ENCODE measurements around the gene ANKRD13B. TPM values are rescaled to one million over a fixed set of nuclear protein-coding genes. Genes with fewer than 3 reads are reported as not detected.

The ANKRD13B gene
- total RNA-seq, 1 experiment from 2014 or later, result 45.5 TPM

GRCh38 chr17:29617125-29617480 is 24.2 kb downstream of the ANKRD13B start (continued):
- peak; percentile 49 for TF ChIP-seq CTCF (IDR thresholded peaks at IDR 0.05)
- no peak for TF ChIP-seq CREB1 (CRISPR knock-in tag; IDR thresholded peaks at IDR 0.05)
- no peak for TF ChIP-seq SMAD3 (CRISPR knock-in tag; IDR thresholded peaks at IDR 0.05; ENCODE audit: borderline replicate concordance)
- TF ChIP-seq ZBTB21 (CRISPR knock-in tag; IDR thresholded peaks at IDR 0.05; ENCODE audit: borderline replicate concordance), result no peak
- TF ChIP-seq MAX (CRISPR knock-in tag; IDR thresholded peaks at IDR 0.05), result peak; percentile 78; the same call in 1 of the 2 replicates
- TF ChIP-seq RELA (CRISPR knock-in tag; IDR thresholded peaks at IDR 0.05; ENCODE audit: borderline replicate concordance), result no peak
- TF ChIP-seq TEAD1 (CRISPR knock-in tag; IDR thresholded peaks at IDR 0.05), result 0 out of 2 replicates have a peak, but pooled peaks have one; percentile 37
- TF ChIP-seq CDX4 (CRISPR knock-in tag; IDR thresholded peaks at IDR 0.05; ENCODE audit: borderline replicate concordance), result no peak
- 0 out of 2 replicates have a peak, but pooled peaks have one; percentile 11 for TF ChIP-seq EMX1 (CRISPR knock-in tag; IDR thresholded peaks at IDR 0.05)

GRCh38 chr17:29617481-29618271 is 24.7 kb downstream of the ANKRD13B start:
- peak; percentile 91 for DNase-seq (ENCODE audit: low spot score)
- Mint-ChIP-seq H3K27me3 (ENCODE audit: low read depth) (peaks cover 83% of the 10 kb centered on the region), H3K9me3 (no peaks in the 10 kb centered on the region), H3K4me1 (peaks cover 54% of the 10 kb centered on the region), H3K36me3 (no peaks in the 10 kb centered on the region), H3K27ac (no peak overlapping the region), H3K4me3 (peak overlapping the region; percentile 80)
- POLR2A ChIA-PET, result interaction anchor here (0.5 to 2.1 kb wide), 5 partner anchors 23 to 313 kb away, joined by 3 to 12 read pairs (median 4); partner anchors contain the start of genes ANKRD13B and SSH2
- CTCF ChIA-PET, result interaction anchor here (0.5 to 9.2 kb wide), 76 partner anchors 8 to 1012 kb away, joined by 3 to 272 read pairs (median 5); partner anchors contain the start of genes ABHD15, ANKRD13B, MYO18A and NUFIP2
- ATAC-seq, result peak; percentile 9
- TF ChIP-seq JUN (CRISPR knock-in tag; IDR thresholded peaks at IDR 0.05), result no peak
- TF ChIP-seq RORB (CRISPR knock-in tag; IDR thresholded peaks at IDR 0.05), result no peak
- 0 out of 2 replicates have a peak, but pooled peaks have one; percentile 75 for TF ChIP-seq FOXP1 (CRISPR knock-in tag; IDR thresholded peaks at IDR 0.05; ENCODE audit: borderline replicate concordance)
- TF ChIP-seq ZNF138 (CRISPR knock-in tag; conservative IDR thresholded peaks at IDR 0.05), result no peak
- TF ChIP-seq ZNF263 (CRISPR knock-in tag; IDR thresholded peaks at IDR 0.05; ENCODE audit: low read depth), result no peak
- no peak for TF ChIP-seq ZNF512 (CRISPR knock-in tag; IDR thresholded peaks at IDR 0.05; ENCODE audit: borderline replicate concordance)
- TF ChIP-seq OVOL2 (CRISPR knock-in tag; IDR thresholded peaks at IDR 0.05; ENCODE audit: borderline replicate concordance), result no peak
- TF ChIP-seq CTCF (IDR thresholded peaks at IDR 0.05), result peak; percentile 43; the same call in 1 of the 2 replicates
- TF ChIP-seq GABPB1 (CRISPR knock-in tag; IDR thresholded peaks at IDR 0.05), result 0 out of 2 replicates have a peak, but pooled peaks have one; percentile 23
- no peak for TF ChIP-seq KAT7 (CRISPR knock-in tag; IDR thresholded peaks at IDR 0.05; ENCODE audit: borderline replicate concordance)
- TF ChIP-seq MAX (CRISPR knock-in tag; IDR thresholded peaks at IDR 0.05), result peak; percentile 75
- TF ChIP-seq SP1 (CRISPR knock-in tag; conservative IDR thresholded peaks at IDR 0.05), result peak; percentile 55
- TF ChIP-seq FOXJ3 (CRISPR knock-in tag; IDR thresholded peaks at IDR 0.05; ENCODE audit: borderline replicate concordance), result no peak
- no peak for TF ChIP-seq NR1H2 (CRISPR knock-in tag; IDR thresholded peaks at IDR 0.05)
- TF ChIP-seq ZMAT4 (CRISPR knock-in tag; IDR thresholded peaks at IDR 0.05), result no peak
- TF ChIP-seq ZNF423 (CRISPR knock-in tag; IDR thresholded peaks at IDR 0.05), result no peak
- no peak for TF ChIP-seq PRRX2 (CRISPR knock-in tag; IDR thresholded peaks at IDR 0.05)
- peak; percentile 91 for TF ChIP-seq HMGXB4 (CRISPR knock-in tag; IDR thresholded peaks at IDR 0.05)
- 0 out of 2 replicates have a peak, but pooled peaks have one; percentile 65 for TF ChIP-seq ZNF416 (CRISPR knock-in tag; IDR thresholded peaks at IDR 0.05)
- no peak for TF ChIP-seq SOX15 (CRISPR knock-in tag; IDR thresholded peaks at IDR 0.05)

Measured in WTC11 (cell line).